Kidney (tissue), 14 donors: Measurements from ENCODE around the gene ECM2. TPM values are rescaled to one million over a fixed set of nuclear protein-coding genes. Genes with fewer than 3 reads are reported as not detected.

ENCODE experiments used
- DNase-seq, 5 donors: peaks; one replicate each; pipeline ENCODE4 v3.0.0-alpha.2; 2013 to 2020
- FAIRE-seq: peaks from 2 replicates; lab custom pipeline; 2012; peaks lifted over from hg19 to GRCh38; lab: Jason Lieb, UNC
- H3K27ac ChIP-seq, 2 donors: one replicate each; pipeline ENCODE4 v1.7.0; 2013; ENCODE audit warnings: low read depth in 2 of 2, low read length in 2 of 2, inconsistent platforms in 1 of 2
- H3K27me3 ChIP-seq: one replicate; pipeline ENCODE4 v1.7.1; 2013; ENCODE audit warnings: low read length, inconsistent platforms; ENCODE audit not compliant: control insufficient read depth, insufficient read depth
- H3K36me3 ChIP-seq, 3 donors: one replicate each; pipeline versions ENCODE4 v1.7.0 to v1.7.1; 2013; ENCODE audit warnings: low read length in 3 of 3, control low read depth in 1 of 3, inconsistent platforms in 1 of 3; ENCODE audit not compliant: insufficient read depth in 3 of 3, control insufficient read depth in 2 of 3
- H3K4me1 ChIP-seq, 3 donors: one replicate each; pipeline versions ENCODE4 v1.7.0 to v1.7.1; 2013; ENCODE audit warnings: low read length in 3 of 3, inconsistent platforms in 1 of 3, low read depth in 1 of 3; ENCODE audit not compliant: control insufficient read depth in 2 of 3, insufficient read depth in 2 of 3
- H3K4me3 ChIP-seq, 3 donors: one replicate each; pipeline versions ENCODE4 v1.7.0 to v1.8.1; 2013; ENCODE audit warnings: low read length in 3 of 3, control low read depth in 1 of 3, inconsistent platforms in 1 of 3
- H3K9ac ChIP-seq, 3 donors: one replicate each; pipeline versions ENCODE4 v1.7.0 to v1.7.1; 2013; ENCODE audit warnings: low read length in 3 of 3, control low read depth in 1 of 3, inconsistent platforms in 1 of 3
- H3K9me3 ChIP-seq, 3 donors: one replicate each; pipeline versions ENCODE4 v1.7.0 to v1.7.1; 2013; ENCODE audit warnings: low read length in 3 of 3, control low read depth in 1 of 3, inconsistent platforms in 1 of 3; ENCODE audit not compliant: control insufficient read depth in 2 of 3, insufficient read depth in 1 of 3
- intact Hi-C: fragments of 100-400 bp; cut with DNase I; formaldehyde crosslinking; loops from one replicate; pipeline ENCODE4 v1.11.1; 2022
- polyA plus RNA-seq: library from polyadenylated mRNA; stranded (reverse); fragments of 350-450 nt; fragmentation: Illumina TruSeq; extraction: RNeasy Lipid Tissue Mini Kit (QIAGEN cat#74804); gene quantifications from one replicate; pipeline ENCODE4 v1.2.3, GENCODE V29; 2014; ENCODE audit warnings: low read depth, low replicate concordance; ENCODE audit not compliant: insufficient read depth
- total RNA-seq: library from RNA; stranded (reverse); fragmentation: NEBNext Ultra II Directional; extraction: Animal tissue kit (Norgen Biotek cat#: 25700); gene quantifications from one replicate; pipeline ENCODE4 v1.2.1, GENCODE V29; 2021
- TF ChIP-seq, protein P1 (sequence below): IDR thresholded peaks from 3 replicates; pipeline ENCODE4 v1.5.1; 2012; ENCODE audit warnings: mild to moderate bottlenecking, moderate library complexity, borderline replicate concordance; ENCODE audit not compliant: insufficient read depth; ENCODE audit errors: extremely low read depth
- donor health status: control.
- donor health status: control.
- donor health status: control.
- donor health status: control.
- donor health status: control.
- donor health status: DM: yes; HTN: yes; CAD: no.
- donor health status: Normal renal cell carcinoma (clear cell type).

ECM2 gene
- total and polyA plus RNA-seq, 2 donors from 2014 or later: 5.5 to 7.6 TPM

GRCh38 chr9:92501671-92502393 lies 34.0 kb downstream of the ECM2 start:
- DNase-seq (peak in 1 of 5 donors; percentile 35), FAIRE-seq (no peak)
- TF ChIP-seq, protein P1, sequence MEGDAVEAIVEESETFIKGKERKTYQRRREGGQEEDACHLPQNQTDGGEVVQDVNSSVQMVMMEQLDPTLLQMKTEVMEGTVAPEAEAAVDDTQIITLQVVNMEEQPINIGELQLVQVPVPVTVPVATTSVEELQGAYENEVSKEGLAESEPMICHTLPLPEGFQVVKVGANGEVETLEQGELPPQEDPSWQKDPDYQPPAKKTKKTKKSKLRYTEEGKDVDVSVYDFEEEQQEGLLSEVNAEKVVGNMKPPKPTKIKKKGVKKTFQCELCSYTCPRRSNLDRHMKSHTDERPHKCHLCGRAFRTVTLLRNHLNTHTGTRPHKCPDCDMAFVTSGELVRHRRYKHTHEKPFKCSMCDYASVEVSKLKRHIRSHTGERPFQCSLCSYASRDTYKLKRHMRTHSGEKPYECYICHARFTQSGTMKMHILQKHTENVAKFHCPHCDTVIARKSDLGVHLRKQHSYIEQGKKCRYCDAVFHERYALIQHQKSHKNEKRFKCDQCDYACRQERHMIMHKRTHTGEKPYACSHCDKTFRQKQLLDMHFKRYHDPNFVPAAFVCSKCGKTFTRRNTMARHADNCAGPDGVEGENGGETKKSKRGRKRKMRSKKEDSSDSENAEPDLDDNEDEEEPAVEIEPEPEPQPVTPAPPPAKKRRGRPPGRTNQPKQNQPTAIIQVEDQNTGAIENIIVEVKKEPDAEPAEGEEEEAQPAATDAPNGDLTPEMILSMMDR: peak; percentile 61
- H3K9me3 ChIP-seq: no peaks in the 10 kb centered on the region
- H3K27me3 ChIP-seq: no peaks in the 10 kb centered on the region
- no peak overlapping the region for H3K9ac ChIP-seq
- intact Hi-C loops: no loop called here
- H3K4me3 ChIP-seq: no peak overlapping the region
- H3K36me3 ChIP-seq: no peaks in the 10 kb centered on the region
- peaks cover 0 to 2% (median 0%) of the 10 kb centered on the region in 3 donors for H3K4me1 ChIP-seq
- no peak overlapping the region for H3K27ac ChIP-seq

DNA sequence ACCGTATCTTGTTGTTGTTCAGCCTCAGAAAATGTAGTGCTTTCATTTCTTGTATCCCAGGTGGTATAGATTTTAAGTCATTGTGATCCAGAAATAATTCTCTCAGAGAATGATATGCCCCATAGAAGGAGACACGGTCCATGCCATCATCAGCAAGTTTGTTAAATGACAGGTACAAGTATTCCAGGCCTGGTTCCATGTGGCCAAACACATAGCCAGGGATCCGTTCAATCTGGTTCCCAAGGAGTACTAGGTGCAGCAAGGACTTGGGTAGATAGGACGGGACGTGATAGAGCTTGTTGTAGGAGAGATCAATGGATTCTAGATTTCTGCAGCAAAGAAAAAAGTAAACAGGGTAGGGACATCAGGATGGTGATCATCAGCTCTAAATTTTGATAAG lies 35.1 kb downstream of the ECM2 start:
- no peak overlapping the region for H3K9ac ChIP-seq
- no peak for DNase-seq
- FAIRE-seq: no peak
- H3K4me3 ChIP-seq: no peak overlapping the region
- no peaks in the 10 kb centered on the region for H3K36me3 ChIP-seq
- no peak overlapping the region for H3K27ac ChIP-seq
- no peaks in the 10 kb centered on the region for H3K27me3 ChIP-seq
- H3K4me1 ChIP-seq: peaks cover 0 to 2% (median 0%) of the 10 kb centered on the region in 3 donors
- intact Hi-C loops: no loop called here
- H3K9me3 ChIP-seq: no peaks in the 10 kb centered on the region
- TF ChIP-seq, protein P1: no peak

GRCh38 chr9:92499701-92500100 lies 36.1 kb downstream of the ECM2 start:
- TF ChIP-seq, protein P1: no peak
- H3K4me1 ChIP-seq: peaks cover 0 to 2% (median 0%) of the 10 kb centered on the region in 3 donors
- no peak for FAIRE-seq

More at GRCh38 chr9:92499701-92500100, 36.1 kb downstream of the ECM2 start:
- Histone ChIP-seq H3K9ac (no peak overlapping the region), H3K9me3 (no peaks in the 10 kb centered on the region), H3K36me3 (no peaks in the 10 kb centered on the region), H3K27me3 (no peaks in the 10 kb centered on the region), H3K27ac (no peak overlapping the region), H3K4me3 (no peak overlapping the region)
- intact Hi-C loops: no loop called here
- DNase-seq: no peak
